H1 (cell line): Measurements from ENCODE around the gene FGF23. TPM values are rescaled to one million over a fixed set of nuclear protein-coding genes. Genes with fewer than 3 reads are reported as not detected.

Experiments
- CTCF ChIA-PET: fragments of 300-600 bp; sonication (Branson Sonifier 250); formaldehyde crosslinking; loops from one replicate; lab custom pipeline; 2021; ENCODE audit not compliant: partially characterized antibody; lab: Charles Lee
- POLR2A ChIA-PET: fragments of 300-600 bp; sonication (Branson Sonifier 250); formaldehyde crosslinking; loops from one replicate; lab custom pipeline; 2021; ENCODE audit warnings: inconsistent platforms; ENCODE audit not compliant: partially characterized antibody; lab: Charles Lee
- DNase-seq, 2 experiments: peaks; one replicate each; pipeline versions ENCODE4 v3.0.0 to v3.0.0-alpha.2; 2010 to 2022; ENCODE audit warnings: low spot score in 2 of 2, low read depth in 1 of 2, mixed read lengths in 1 of 2
- FAIRE-seq: peaks from 2 replicates; lab custom pipeline; 2011; peaks lifted over from hg19 to GRCh38; lab: Jason Lieb, UNC
- H2AFZ ChIP-seq: 2 replicates; pipeline ENCODE4 v1.8.1; 2012; ENCODE audit warnings: low read length, inconsistent platforms
- H2AK5ac ChIP-seq: 2 replicates; pipeline ENCODE4 v1.6.1; 2013; ENCODE audit warnings: low read depth, low read length
- H2BK120ac ChIP-seq: replicated peaks from 2 replicates; pipeline ENCODE3; 2013; ENCODE audit warnings: low read depth, low read length, inconsistent platforms
- H2BK12ac ChIP-seq: 2 replicates; pipeline ENCODE4 v1.6.1; 2013; ENCODE audit warnings: low read depth, low read length
- H2BK15ac ChIP-seq: 2 replicates; pipeline ENCODE4 v1.6.1; 2013; ENCODE audit warnings: low read length
- H2BK20ac ChIP-seq: 2 replicates; pipeline ENCODE4 v1.6.1; 2013; ENCODE audit warnings: low read length
- H2BK5ac ChIP-seq: 2 replicates; pipeline ENCODE4 v1.6.1; 2013; ENCODE audit warnings: low read depth, low read length
- H3K14ac ChIP-seq: 2 replicates; pipeline ENCODE4 v1.6.1; 2013; ENCODE audit warnings: inconsistent platforms; ENCODE audit not compliant: insufficient read length
- H3K18ac ChIP-seq: 2 replicates; pipeline ENCODE4 v1.6.1; 2013; ENCODE audit warnings: low read length; ENCODE audit errors: extremely low read depth
- H3K23ac ChIP-seq: 2 replicates; pipeline ENCODE4 v1.6.1; 2013; ENCODE audit warnings: inconsistent platforms; ENCODE audit not compliant: insufficient read length
- H3K23me2 ChIP-seq: 2 replicates; pipeline ENCODE4 v1.6.1; 2013; ENCODE audit warnings: low read depth, low read length
- H3K27ac ChIP-seq: 2 replicates; pipeline ENCODE4 v1.6.1; 2011; ENCODE audit warnings: low read depth, low read length, inconsistent platforms
- H3K27me3 ChIP-seq, 4 experiments: replicated peaks in 1 of 4; 1 replicate in 1 of 4; 2 replicates in 3 of 4; pipeline versions ENCODE4 v1.6.1 to v1.8.1; 2011 to 2013; ENCODE audit warnings: low read length in 3 of 4, mild to moderate bottlenecking in 3 of 4, inconsistent platforms in 2 of 4, mixed read lengths in 2 of 4, moderate library complexity in 1 of 4; ENCODE audit not compliant: control insufficient read depth in 3 of 4, insufficient read depth in 3 of 4; ENCODE audit errors: extremely low read depth in 1 of 4
- H3K36me3 ChIP-seq, 4 experiments: 2 replicates each; pipeline versions ENCODE4 v1.6.1 to v1.8.1; 2011 to 2013; ENCODE audit warnings: mild to moderate bottlenecking in 4 of 4, low read length in 3 of 4, moderate library complexity in 2 of 4, control low read depth in 1 of 4, inconsistent platforms in 1 of 4; ENCODE audit not compliant: insufficient read depth in 4 of 4, control insufficient read depth in 2 of 4
- H3K4ac ChIP-seq: replicated peaks from 2 replicates; pipeline ENCODE3; 2013; ENCODE audit warnings: low read length, low read depth, mixed read lengths, inconsistent platforms; ENCODE audit not compliant: insufficient read length
- H3K4me1 ChIP-seq, 4 experiments: replicated peaks in 1 of 4; 1 replicate in 1 of 4; 2 replicates in 3 of 4; pipeline versions ENCODE4 v1.6.1 to v1.8.1; 2011 to 2013; ENCODE audit warnings: low read length in 3 of 4, inconsistent platforms in 2 of 4, mixed read lengths in 1 of 4; ENCODE audit not compliant: insufficient read depth in 4 of 4, control insufficient read depth in 3 of 4
- H3K4me2 ChIP-seq, 2 experiments: 2 replicates each; pipeline versions ENCODE4 v1.6.1 to v1.8.1; 2011 to 2013; ENCODE audit warnings: low read depth in 2 of 2, low read length in 2 of 2, control low read depth in 1 of 2, inconsistent platforms in 1 of 2, mild to moderate bottlenecking in 1 of 2; ENCODE audit not compliant: insufficient read depth in 1 of 2
- H3K4me3 ChIP-seq, 4 experiments: fragments of 200-600, 300-600 bp in 1 of 4; sonication (generic), shearing (Covaris generic), sonication (Bioruptor Twin) in 1 of 4; 2 replicates each; pipeline versions ENCODE4 v1.5.1 to v1.8.1; 2011 to 2016; ENCODE audit warnings: low read length in 4 of 4, low read depth in 3 of 4, control low read depth in 2 of 4, inconsistent platforms in 2 of 4, mild to moderate bottlenecking in 2 of 4, mixed read lengths in 1 of 4, moderate library complexity in 1 of 4; ENCODE audit not compliant: insufficient read depth in 2 of 4; ENCODE audit errors: extremely low read depth in 1 of 4
- H3K56ac ChIP-seq: replicated peaks from 2 replicates; pipeline ENCODE3; 2013; ENCODE audit warnings: low read depth, mild to moderate bottlenecking, mixed read lengths, low read length, inconsistent platforms; ENCODE audit not compliant: insufficient read length
- H3K79me1 ChIP-seq: 2 replicates; pipeline ENCODE4 v1.6.1; 2013; ENCODE audit warnings: low read depth, low read length, control low read depth
- H3K79me2 ChIP-seq, 2 experiments: 2 replicates each; pipeline versions ENCODE4 v1.6.1 to v1.8.1; 2012 to 2013; ENCODE audit warnings: low read length in 2 of 2, mild to moderate bottlenecking in 2 of 2, inconsistent platforms in 1 of 2; ENCODE audit not compliant: insufficient read depth in 2 of 2, control insufficient read depth in 1 of 2
- H3K9ac ChIP-seq, 4 experiments: replicated peaks in 1 of 4; 1 replicate in 1 of 4; 2 replicates in 3 of 4; pipeline versions ENCODE4 v1.6.1 to v1.8.1; 2011 to 2013; ENCODE audit warnings: low read depth in 3 of 4, low read length in 3 of 4, control low read depth in 2 of 4, mild to moderate bottlenecking in 2 of 4, moderate library complexity in 2 of 4, inconsistent platforms in 1 of 4; ENCODE audit errors: extremely low read depth in 1 of 4
- H3K9me3 ChIP-seq, 2 experiments: 2 replicates each; pipeline versions ENCODE4 v1.6.1 to v1.8.1; 2012 to 2013; ENCODE audit warnings: mild to moderate bottlenecking in 2 of 2, moderate library complexity in 2 of 2, control low read depth in 1 of 2, inconsistent platforms in 1 of 2, low read depth in 1 of 2, low read length in 1 of 2, mixed read lengths in 1 of 2; ENCODE audit not compliant: insufficient read depth in 2 of 2
- H4K20me1 ChIP-seq, 2 experiments: replicated peaks in 1 of 2; 2 replicates each; pipeline versions ENCODE3 to v1.8.1; 2011 to 2013; ENCODE audit warnings: inconsistent platforms in 2 of 2, low read length in 2 of 2, mild to moderate bottlenecking in 1 of 2; ENCODE audit not compliant: insufficient read depth in 2 of 2, control insufficient read depth in 1 of 2
- H4K5ac ChIP-seq: 2 replicates; pipeline ENCODE4 v1.6.1; 2013; ENCODE audit warnings: low read length, low read depth, mixed read lengths, inconsistent platforms; ENCODE audit not compliant: insufficient read length
- H4K8ac ChIP-seq: 2 replicates; pipeline ENCODE4 v1.8.0; 2013; ENCODE audit warnings: mild to moderate bottlenecking, moderate library complexity, low read length, inconsistent platforms; ENCODE audit not compliant: insufficient read depth; ENCODE audit errors: extremely low read depth
- H4K91ac ChIP-seq: replicated peaks from 2 replicates; pipeline ENCODE3; 2013; ENCODE audit warnings: low read length, mixed read lengths, inconsistent platforms; ENCODE audit not compliant: insufficient read length
- EZH2 ChIP-seq: fragments of 200-600 bp; sonication (generic); IDR thresholded peaks from 2 replicates; pipeline ENCODE4 v1.7.1; 2012; ENCODE audit warnings: low read depth, mild to moderate bottlenecking, moderate library complexity, low read length, inconsistent platforms; ENCODE audit not compliant: severe bottlenecking
- KDM1A ChIP-seq: fragments of 200-600, 300-600 bp; sonication (generic); IDR thresholded peaks from 2 replicates; pipeline ENCODE4 v1.7.1; 2016; ENCODE audit warnings: mild to moderate bottlenecking, low read length, borderline replicate concordance
- RBBP5 ChIP-seq: IDR thresholded peaks from 2 replicates; pipeline ENCODE4 v1.7.1; 2012; ENCODE audit warnings: low read depth, mild to moderate bottlenecking, inconsistent platforms, low read length, moderate library complexity, borderline replicate concordance
- SIN3A ChIP-seq, 2 experiments: IDR thresholded peaks in 1 of 2; conservative IDR thresholded peaks in 1 of 2; 2 replicates each; pipeline ENCODE4 v1.6.1; 2011 to 2012; ENCODE audit warnings: low read length in 2 of 2, improper control_type of control experiment in 1 of 2, low read depth in 1 of 2, mild to moderate bottlenecking in 1 of 2
- WGBS, 2 experiments: shearing (Covaris generic) in 1 of 2; methylation state at CpG; one replicate each; pipeline versions ENCODE4 v1.1.6 to v1.1.7; 2013 to 2015; ENCODE audit warnings: low lambda C conversion rate in 2 of 2, mixed read lengths in 2 of 2, inconsistent platforms in 1 of 2, low coverage in 1 of 2, missing lambda C conversion rate in 1 of 2; ENCODE audit not compliant: insufficient replicate concordance in 2 of 2, insufficient coverage in 1 of 2, insufficient read length in 1 of 2; ENCODE audit errors: extremely low coverage in 1 of 2, missing lambda C conversion rate in 1 of 2; 5-methylcytosine and 5-hydroxymethylcytosine counted together
- polyA plus RNA-seq, 7 experiments: library from polyadenylated mRNA; depleted of rRNA in 3 of 7; stranded (reverse) in 5 of 7; unstranded in 2 of 7; fragments of >200 nt in 5 of 7; fragments of 200-250 nt in 2 of 7; gene quantifications; 1 replicate in 5 of 7; 2 replicates in 1 of 7; 4 replicates in 1 of 7; pipeline versions ENCODE4 v1.2.1 to v1.2.3, GENCODE V29; 2011 to 2013; ENCODE audit warnings: missing spikeins in 2 of 7, mixed read lengths in 2 of 7
- total RNA-seq: library from RNA; stranded (reverse); fragmentation: NEBNext Ultra II Directional; extraction: Animal tissue kit (Norgen Biotek cat#: 25700); gene quantifications from 2 replicates; pipeline ENCODE4 v1.2.1, GENCODE V29; 2021
- TF ChIP-seq, protein P1 (sequence below), 3 experiments: IDR thresholded peaks; 1 replicate in 2 of 3; 2 replicates in 1 of 3; pipeline versions ENCODE4 v1.5.1 to v1.6.1; 2011; ENCODE audit warnings: low read length in 3 of 3, mild to moderate bottlenecking in 3 of 3, inconsistent platforms in 2 of 3, low read depth in 1 of 3, moderate library complexity in 1 of 3; ENCODE audit not compliant: insufficient read depth in 1 of 3; ENCODE audit errors: control extremely low read depth in 1 of 3

The FGF23 gene
- total and polyA plus RNA-seq, 2 of the 8 experiments (the other 6 are each of a cell fraction or from before 2014, with no cell fraction given), result 0.35 to 0.67 TPM

DNA sequence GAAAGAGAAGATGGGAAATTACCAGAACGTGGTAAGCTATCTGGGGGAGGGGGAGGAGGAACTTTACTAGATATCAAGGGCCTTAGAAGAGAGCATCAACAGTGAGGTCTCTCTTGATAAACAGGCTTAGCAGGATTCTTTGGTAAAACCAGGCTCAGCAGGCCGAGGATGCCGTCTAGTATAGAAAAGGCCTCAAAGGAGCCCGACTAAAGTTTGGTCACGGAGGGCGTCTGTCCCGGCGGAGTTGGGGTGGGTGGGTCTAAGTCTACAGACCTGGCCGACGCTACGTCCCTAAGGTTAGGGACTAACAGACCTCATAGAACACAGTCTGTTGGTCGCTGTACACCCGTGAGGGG, 59.0 kb downstream of the FGF23 start:
- Histone ChIP-seq H2BK5ac (0 out of 2 replicates have a peak overlapping the region, but pooled peaks have one; percentile 52), H3K36me3 (peaks cover 2 to 6% (median 3%) of the 10 kb centered on the region in 4 experiments; a peak in 4 of 8 replicates), H2BK120ac (peak overlapping the region; percentile 38), H3K79me1 (no peaks in the 10 kb centered on the region), H2AFZ (peak overlapping the region; percentile 89; the same call in 1 of the 2 replicates), H2BK20ac (no peak overlapping the region), H3K9ac (peak overlapping the region; percentile 68 to 91 (median 73)), H3K27me3 (peaks cover 0 to 3% (median 0%) of the 10 kb centered on the region in 4 experiments; a peak in 2 of 7 replicates), H3K4ac (peak overlapping the region; percentile 39), H3K56ac (no peak overlapping the region), H4K8ac (peak overlapping the region; percentile 91), H3K27ac (peak overlapping the region; percentile 83), H3K18ac (peak overlapping the region; percentile 68; the same call in 1 of the 2 replicates), H4K91ac (peak overlapping the region; percentile 62), H3K9me3 (no peaks in the 10 kb centered on the region; a peak in 1 of 4 replicates), H3K23me2 (peaks cover 13% of the 10 kb centered on the region; the same call in 1 of the 2 replicates), H4K20me1 (peaks cover 0 to 2% of the 10 kb centered on the region in 2 experiments), H2BK12ac (peak overlapping the region; percentile 80; the same call in 1 of the 2 replicates), H4K5ac (peak overlapping the region; percentile 70), H3K14ac (no peak overlapping the region), H3K23ac (no peak overlapping the region), H3K4me2 (peak overlapping the region; percentile 84 to 87), H2BK15ac (no peak overlapping the region), H3K4me1 (peaks cover 0 to 6% (median 1%) of the 10 kb centered on the region in 4 experiments; a peak in 4 of 7 replicates), H3K79me2 (peaks cover 0 to 28% of the 10 kb centered on the region in 2 experiments; a peak in 2 of 4 replicates), H3K4me3 (peak overlapping the region; percentile 66 to 95 (median 84)), H2AK5ac (no peak overlapping the region)
- POLR2A ChIA-PET, result interaction anchor here (1.3 to 3.3 kb wide), 2 partner anchors 15 to 48 kb away, joined by 3 to 16 read pairs; partner anchors contain the start of gene CCND2
- CTCF ChIA-PET, result interaction anchor here (0.6 kb wide), 1 partner anchor 8 kb away, joined by 5 read pairs; no protein-coding TSS in a partner anchor
- WGBS, 2 experiments, result 3% methylated on average over 13 of the region's 13 CpGs; no CpG with 5 or more reads in 1 of the 2 experiments
- peak; percentile 60 for FAIRE-seq
- DNase-seq, result no peak
- TF ChIP-seq EZH2 (no peak), KDM1A (0 out of 2 replicates have a peak, but pooled peaks have one; percentile 51), RBBP5 (peak; percentile 62; the same call in 1 of the 2 replicates), SIN3A (conservative IDR thresholded peaks at IDR 0.05 in 1 of 2, IDR thresholded peaks at IDR 0.05 in 1 of 2; ENCODE audit: low read depth in 1 of 2, low read length in 2 of 2) (0 out of 4 replicates have a peak, but pooled peaks of 1 of the 2 experiments have one; percentile 54)
- TF ChIP-seq, protein P1, sequence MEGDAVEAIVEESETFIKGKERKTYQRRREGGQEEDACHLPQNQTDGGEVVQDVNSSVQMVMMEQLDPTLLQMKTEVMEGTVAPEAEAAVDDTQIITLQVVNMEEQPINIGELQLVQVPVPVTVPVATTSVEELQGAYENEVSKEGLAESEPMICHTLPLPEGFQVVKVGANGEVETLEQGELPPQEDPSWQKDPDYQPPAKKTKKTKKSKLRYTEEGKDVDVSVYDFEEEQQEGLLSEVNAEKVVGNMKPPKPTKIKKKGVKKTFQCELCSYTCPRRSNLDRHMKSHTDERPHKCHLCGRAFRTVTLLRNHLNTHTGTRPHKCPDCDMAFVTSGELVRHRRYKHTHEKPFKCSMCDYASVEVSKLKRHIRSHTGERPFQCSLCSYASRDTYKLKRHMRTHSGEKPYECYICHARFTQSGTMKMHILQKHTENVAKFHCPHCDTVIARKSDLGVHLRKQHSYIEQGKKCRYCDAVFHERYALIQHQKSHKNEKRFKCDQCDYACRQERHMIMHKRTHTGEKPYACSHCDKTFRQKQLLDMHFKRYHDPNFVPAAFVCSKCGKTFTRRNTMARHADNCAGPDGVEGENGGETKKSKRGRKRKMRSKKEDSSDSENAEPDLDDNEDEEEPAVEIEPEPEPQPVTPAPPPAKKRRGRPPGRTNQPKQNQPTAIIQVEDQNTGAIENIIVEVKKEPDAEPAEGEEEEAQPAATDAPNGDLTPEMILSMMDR (IDR thresholded peaks at IDR 0.05; ENCODE audit: control extremely low read depth in 1 of 3, insufficient read depth in 1 of 3, low read depth in 1 of 3, low read length in 3 of 3), result peak in 1 of 3 experiments; percentile 2; a peak in 1 of 4 replicates
